BE2C (cell line): Measurements from ENCODE around the gene ARF1.

Experiments used
- DNase-seq: peaks from one replicate; pipeline ENCODE4 v3.0.0-alpha.2; 2020
- H3K27me3 ChIP-seq: fragments of 250-450 bp; sonication (Bioruptor Pico); 2 replicates; pipeline ENCODE4 v1.5.1; 2020; ENCODE audit warnings: mild to moderate bottlenecking
- H3K36me3 ChIP-seq: fragments of 250-450 bp; sonication (Bioruptor Pico); 2 replicates; pipeline ENCODE4 v1.5.1; 2020; ENCODE audit warnings: mild to moderate bottlenecking
- H3K4me1 ChIP-seq: fragments of 250-450 bp; sonication (Bioruptor Pico); 2 replicates; pipeline ENCODE4 v1.5.1; 2020
- H3K4me3 ChIP-seq: 2 replicates; pipeline ENCODE4 v1.5.1; 2011; ENCODE audit warnings: low read depth, low read length
- H3K9me3 ChIP-seq: fragments of 250-450 bp; sonication (Bioruptor Pico); 2 replicates; pipeline ENCODE4 v1.5.1; 2020
- CTCF ChIP-seq: IDR thresholded peaks from 2 replicates; pipeline ENCODE4 v1.5.1; 2012; ENCODE audit warnings: mild to moderate bottlenecking, low read depth, low read length

The ARF1 gene

DNA sequence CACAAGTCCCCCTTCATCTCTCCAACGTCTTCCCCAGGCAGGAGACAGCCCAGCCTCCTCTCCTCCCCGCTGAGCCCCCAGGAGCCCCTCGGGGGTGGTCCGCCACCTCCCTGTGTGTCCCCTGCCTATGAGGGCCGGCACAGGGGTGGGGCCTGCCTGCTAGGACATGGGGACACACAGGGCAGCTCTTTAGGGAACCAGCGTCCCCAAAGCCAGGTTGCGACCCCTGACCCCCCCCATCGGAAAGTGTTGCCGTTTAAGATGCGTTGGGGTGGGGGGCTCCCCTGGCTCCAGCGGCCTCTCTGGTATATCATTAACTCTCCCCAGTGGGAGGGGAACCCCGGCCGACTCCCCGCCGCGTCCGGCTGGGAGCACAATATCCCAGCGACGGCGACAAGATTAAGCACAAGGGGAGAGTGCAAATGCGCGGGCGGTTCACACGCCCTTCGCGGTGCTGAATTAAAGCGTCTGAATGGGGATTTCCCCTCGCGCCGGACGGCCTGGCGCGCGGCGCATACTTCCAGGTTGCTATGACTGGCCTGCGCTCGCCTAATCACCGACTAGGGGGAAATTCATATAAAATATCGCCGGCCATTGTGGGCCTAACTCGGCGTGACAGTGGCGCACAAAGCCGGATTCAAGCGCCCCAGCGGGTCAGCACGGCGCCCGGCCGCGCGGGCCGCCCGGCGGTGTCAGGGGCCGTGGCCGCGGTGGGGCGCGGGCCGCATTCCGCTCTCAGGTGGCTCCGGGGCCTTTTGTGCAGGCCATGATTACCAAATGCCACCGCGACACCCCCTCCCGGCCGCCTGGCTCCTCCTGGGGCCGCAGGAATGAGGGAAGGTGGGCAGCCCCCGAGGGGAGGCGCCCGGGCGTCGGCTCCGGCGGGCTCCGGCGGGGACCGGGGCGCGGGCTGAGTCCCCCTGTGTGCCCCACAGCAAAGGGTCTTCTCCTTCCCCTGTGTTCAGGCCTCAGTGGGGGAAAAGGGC, 44.8 kb upstream of the ARF1 start:
- Histone ChIP-seq H3K27me3 (no peaks in the 10 kb centered on the region; the same call in 1 of the 2 replicates), H3K4me1 (no peaks in the 10 kb centered on the region), H3K4me3 (no peak overlapping the region), H3K36me3 (no peaks in the 10 kb centered on the region), H3K9me3 (no peaks in the 10 kb centered on the region)
- no peak for TF ChIP-seq CTCF
- no peak for DNase-seq

DNA sequence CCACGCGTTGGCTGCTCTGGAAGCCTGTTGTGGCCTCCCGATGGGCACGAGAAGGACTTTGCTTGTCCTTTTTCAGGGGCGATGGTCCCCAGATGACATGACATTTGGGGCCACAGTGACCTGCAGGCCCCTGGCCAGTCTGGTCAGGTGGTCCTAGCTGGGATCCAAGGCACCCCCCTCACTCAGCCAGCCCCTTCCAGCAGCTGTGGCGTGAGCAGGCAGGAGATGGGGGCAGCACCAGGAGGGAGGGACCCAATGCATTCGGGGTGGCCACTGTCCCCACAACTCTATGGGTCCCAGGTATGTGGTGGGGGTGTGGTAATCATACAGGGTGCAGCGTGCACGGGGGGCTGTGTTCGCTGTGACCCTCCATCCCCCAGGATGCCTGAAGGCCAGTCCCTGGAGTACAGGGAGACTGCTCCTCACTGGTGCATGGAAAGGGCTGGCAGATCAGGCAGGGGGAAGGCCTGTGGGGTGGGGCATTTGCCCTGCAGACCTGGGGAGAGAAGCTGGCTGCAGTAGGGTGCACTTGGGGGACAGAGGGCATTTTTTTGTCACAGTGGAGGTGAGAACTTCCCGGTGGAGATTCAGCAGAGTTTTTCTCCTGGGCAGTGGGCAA, 44.0 kb upstream of the ARF1 start:
- peaks cover 2% of the 10 kb centered on the region; the same call in 1 of the 2 replicates for H3K27me3 ChIP-seq
- TF ChIP-seq CTCF = no peak
- H3K9me3 ChIP-seq = no peaks in the 10 kb centered on the region
- DNase-seq = no peak
- no peak overlapping the region for H3K4me3 ChIP-seq
- H3K36me3 ChIP-seq = no peaks in the 10 kb centered on the region
- H3K4me1 ChIP-seq = no peaks in the 10 kb centered on the region

- Histone ChIP-seq H3K36me3 (no peaks in the 10 kb centered on the region), H3K27me3 (peaks cover 2% of the 10 kb centered on the region; the same call in 1 of the 2 replicates), H3K9me3 (no peaks in the 10 kb centered on the region), H3K4me1 (no peaks in the 10 kb centered on the region), H3K4me3 (no peak overlapping the region)
- no peak for TF ChIP-seq CTCF
- no peak for DNase-seq
These were observed 43.3 kb upstream of the ARF1 start for GRCh38 chr1:228039006-228039903.

DNA sequence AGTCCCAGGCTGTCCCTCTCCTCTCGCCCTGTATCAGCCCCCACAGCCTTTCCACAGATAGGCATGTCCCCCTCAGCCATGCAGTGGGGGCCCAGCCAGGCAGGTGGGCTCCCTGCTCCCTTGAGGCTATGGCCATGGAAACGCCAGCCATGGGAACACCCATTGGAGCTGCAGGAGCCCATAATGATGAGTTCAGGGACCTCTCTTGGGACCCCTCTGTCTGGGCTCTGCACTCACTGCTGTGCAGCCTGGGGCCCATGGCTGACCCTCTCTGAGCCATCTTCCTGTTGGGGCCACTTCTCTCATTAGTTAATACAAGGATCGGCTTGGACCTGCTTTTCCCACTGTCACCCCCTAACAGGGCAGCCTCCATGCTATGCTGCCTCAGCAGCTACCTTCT, 42.5 kb upstream of the ARF1 start:
- TF ChIP-seq CTCF = no peak
- H3K27me3 ChIP-seq = peaks cover 2% of the 10 kb centered on the region; the same call in 1 of the 2 replicates
- no peak for DNase-seq
- H3K36me3 ChIP-seq = no peaks in the 10 kb centered on the region
- no peaks in the 10 kb centered on the region for H3K4me1 ChIP-seq
- H3K4me3 ChIP-seq = no peak overlapping the region
- H3K9me3 ChIP-seq = no peaks in the 10 kb centered on the region

DNA sequence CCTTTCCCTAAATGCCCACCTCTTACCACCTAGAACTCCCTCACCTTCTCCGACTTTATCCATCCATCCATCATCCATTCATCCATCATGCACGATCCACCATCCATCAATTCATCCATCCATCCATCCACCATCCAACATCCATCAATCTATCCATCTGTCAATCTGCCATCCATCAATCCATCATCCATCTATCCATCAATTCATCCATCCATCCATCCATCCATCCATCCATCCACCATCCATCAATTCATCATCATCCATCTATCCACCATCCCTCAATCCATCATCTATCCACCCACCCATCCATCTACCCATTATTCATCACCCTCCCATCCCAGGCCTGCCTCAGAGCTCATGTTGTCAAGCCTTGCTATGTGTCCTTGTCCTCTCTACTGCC, 41.2 kb upstream of the ARF1 start:
- peaks cover 2% of the 10 kb centered on the region; the same call in 1 of the 2 replicates for H3K27me3 ChIP-seq
- H3K9me3 ChIP-seq = no peaks in the 10 kb centered on the region
- no peak for DNase-seq
- H3K4me1 ChIP-seq = no peaks in the 10 kb centered on the region
- no peaks in the 10 kb centered on the region for H3K36me3 ChIP-seq
- no peak for TF ChIP-seq CTCF
- H3K4me3 ChIP-seq = no peak overlapping the region
